GM12892 (cell line): Measurements from ENCODE around the gene CADPS.

Experiments used
- POLR2A ChIP-seq: IDR thresholded peaks from 2 replicates; pipeline ENCODE4 v1.6.1; 2011; ENCODE audit warnings: low read depth, low read length, control low read depth
- POLR2AphosphoS5 ChIP-seq: IDR thresholded peaks from 2 replicates; pipeline ENCODE4 v1.6.1; 2011; ENCODE audit warnings: low read depth, low read length, control low read depth
- TAF1 ChIP-seq: IDR thresholded peaks from 2 replicates; pipeline ENCODE4 v1.6.1; 2011; ENCODE audit warnings: low read depth, mild to moderate bottlenecking, control low read depth, low read length, borderline replicate concordance

- TF ChIP-seq POLR2A: no peak
- no peak for TF ChIP-seq POLR2AphosphoS5
- no peak for TF ChIP-seq TAF1
Measured at GRCh38 chr3:62567097-62568021, 307.9 kb downstream of the CADPS start.
